Vagina (tissue), 2 donors: ENCODE measurements around the gene CFAP141.

Experiments used
- POLR2AphosphoS5 ChIP-seq, 2 donors: sonication (generic); formaldehyde crosslinking; IDR thresholded peaks; one replicate each; pipeline ENCODE4 v1.9.0; 2017; ENCODE audit warnings: antibody characterized with exemption in 2 of 2, mild to moderate bottlenecking in 2 of 2, low read depth in 1 of 2; ENCODE audit not compliant: insufficient read depth in 1 of 2
- TF ChIP-seq, protein P1 (sequence below), 3 experiments: fragments of 450-650 bp in 2 of 3; fragments of 200-600 bp in 1 of 3; sonication (generic) in 1 of 3; IDR thresholded peaks; one replicate each; pipeline ENCODE4 v1.5.1; 2017 to 2019; ENCODE audit warnings: antibody characterized with exemption in 3 of 3, mild to moderate bottlenecking in 2 of 3, moderate library complexity in 2 of 3

- TF ChIP-seq, protein P1, sequence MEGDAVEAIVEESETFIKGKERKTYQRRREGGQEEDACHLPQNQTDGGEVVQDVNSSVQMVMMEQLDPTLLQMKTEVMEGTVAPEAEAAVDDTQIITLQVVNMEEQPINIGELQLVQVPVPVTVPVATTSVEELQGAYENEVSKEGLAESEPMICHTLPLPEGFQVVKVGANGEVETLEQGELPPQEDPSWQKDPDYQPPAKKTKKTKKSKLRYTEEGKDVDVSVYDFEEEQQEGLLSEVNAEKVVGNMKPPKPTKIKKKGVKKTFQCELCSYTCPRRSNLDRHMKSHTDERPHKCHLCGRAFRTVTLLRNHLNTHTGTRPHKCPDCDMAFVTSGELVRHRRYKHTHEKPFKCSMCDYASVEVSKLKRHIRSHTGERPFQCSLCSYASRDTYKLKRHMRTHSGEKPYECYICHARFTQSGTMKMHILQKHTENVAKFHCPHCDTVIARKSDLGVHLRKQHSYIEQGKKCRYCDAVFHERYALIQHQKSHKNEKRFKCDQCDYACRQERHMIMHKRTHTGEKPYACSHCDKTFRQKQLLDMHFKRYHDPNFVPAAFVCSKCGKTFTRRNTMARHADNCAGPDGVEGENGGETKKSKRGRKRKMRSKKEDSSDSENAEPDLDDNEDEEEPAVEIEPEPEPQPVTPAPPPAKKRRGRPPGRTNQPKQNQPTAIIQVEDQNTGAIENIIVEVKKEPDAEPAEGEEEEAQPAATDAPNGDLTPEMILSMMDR (IDR thresholded peaks at IDR 0.05), result no peak
- no peak for TF ChIP-seq POLR2AphosphoS5 (IDR thresholded peaks at IDR 0.05; ENCODE audit: insufficient read depth in 1 of 2, low read depth in 1 of 2)
These were observed 1.1 kb upstream of the CFAP141 start for GRCh38 chr1:154207262-154207661.
